ENCODE results near the gene TMTC1.

- TF ChIP-seq CTCF (conservative IDR thresholded peaks at IDR 0.05 in 1 of 2, IDR thresholded peaks at IDR 0.05 in 1 of 2; ENCODE audit: low read depth in 1 of 2, low read length in 2 of 2) (no peak), EZH2 (IDR thresholded peaks at IDR 0.05; ENCODE audit: low read length, missing control alignments) (no peak)
These were observed 89.7 kb downstream of the TMTC1 start for GRCh38 chr12:29694002-29694401.
